ENCODE data around the gene MPZL1. TPM values are rescaled to one million over a fixed set of nuclear protein-coding genes. Genes with fewer than 3 reads are reported as not detected.
A peak's percentile ranks its signal among the peaks of the same experiment; 100 is the strongest.
"Not testable (repeated sequence)": the region's sequence is repeated elsewhere in the genome, so short reads cannot be mapped to it uniquely, and the experiment has no call there.

Gene MPZL1
- total RNA-seq, 4 donors from 2014 or later, result 9.2 to 15.7 (median 11.7) TPM

DNA sequence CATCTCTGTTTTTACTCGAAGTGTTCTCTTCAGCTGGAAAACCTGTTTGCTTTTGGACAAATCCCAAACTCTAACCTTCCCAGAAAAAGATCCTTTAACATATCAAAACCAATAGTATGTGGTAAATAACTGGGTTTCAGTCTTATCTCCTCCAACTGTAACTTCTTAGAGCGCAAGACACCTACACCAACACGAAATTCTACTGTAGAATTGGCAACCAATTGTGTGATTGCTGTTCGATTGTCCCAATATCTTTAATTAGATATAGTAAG, 5.8 kb upstream of the MPZL1 start:
- Histone ChIP-seq H3K4me1 (peaks cover 4 to 5% of the 10 kb centered on the region in 2 donors), H3K9me3 (no peaks in the 10 kb centered on the region), H3K27me3 (no peaks in the 10 kb centered on the region), H3K4me3 (peak overlapping the region; percentile 54 to 82 (median 72)), H3K27ac (peak overlapping the region; percentile 88 to 97 (median 93)), H3K36me3 (no peaks in the 10 kb centered on the region)
- ATAC-seq, result no peak
- no peak for DNase-seq
- TF ChIP-seq POLR2A (IDR thresholded peaks at IDR 0.05), result no peak
- TF ChIP-seq, protein P1, sequence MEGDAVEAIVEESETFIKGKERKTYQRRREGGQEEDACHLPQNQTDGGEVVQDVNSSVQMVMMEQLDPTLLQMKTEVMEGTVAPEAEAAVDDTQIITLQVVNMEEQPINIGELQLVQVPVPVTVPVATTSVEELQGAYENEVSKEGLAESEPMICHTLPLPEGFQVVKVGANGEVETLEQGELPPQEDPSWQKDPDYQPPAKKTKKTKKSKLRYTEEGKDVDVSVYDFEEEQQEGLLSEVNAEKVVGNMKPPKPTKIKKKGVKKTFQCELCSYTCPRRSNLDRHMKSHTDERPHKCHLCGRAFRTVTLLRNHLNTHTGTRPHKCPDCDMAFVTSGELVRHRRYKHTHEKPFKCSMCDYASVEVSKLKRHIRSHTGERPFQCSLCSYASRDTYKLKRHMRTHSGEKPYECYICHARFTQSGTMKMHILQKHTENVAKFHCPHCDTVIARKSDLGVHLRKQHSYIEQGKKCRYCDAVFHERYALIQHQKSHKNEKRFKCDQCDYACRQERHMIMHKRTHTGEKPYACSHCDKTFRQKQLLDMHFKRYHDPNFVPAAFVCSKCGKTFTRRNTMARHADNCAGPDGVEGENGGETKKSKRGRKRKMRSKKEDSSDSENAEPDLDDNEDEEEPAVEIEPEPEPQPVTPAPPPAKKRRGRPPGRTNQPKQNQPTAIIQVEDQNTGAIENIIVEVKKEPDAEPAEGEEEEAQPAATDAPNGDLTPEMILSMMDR (IDR thresholded peaks at IDR 0.05 in 4 of 5, conservative IDR thresholded peaks at IDR 0.05 in 1 of 5), result no peak
- in situ Hi-C loops (cut with MboI; ENCODE audit: low sequenced_read_pairs in 4 of 4), result loop anchor here in 1 of 4 donors (5.0 to 25.0 kb wide), 3 partner anchors 81 to 479 kb away; partner anchors contain the start of genes DCAF6 and MPC2
- intact Hi-C loops (cut with DNase I; ENCODE audit: low total_unique reads), result loop anchor here (2.0 to 5.0 kb wide), 4 partner anchors 19 to 221 kb away; partner anchors contain the start of genes DCAF6 and MPC2

DNA sequence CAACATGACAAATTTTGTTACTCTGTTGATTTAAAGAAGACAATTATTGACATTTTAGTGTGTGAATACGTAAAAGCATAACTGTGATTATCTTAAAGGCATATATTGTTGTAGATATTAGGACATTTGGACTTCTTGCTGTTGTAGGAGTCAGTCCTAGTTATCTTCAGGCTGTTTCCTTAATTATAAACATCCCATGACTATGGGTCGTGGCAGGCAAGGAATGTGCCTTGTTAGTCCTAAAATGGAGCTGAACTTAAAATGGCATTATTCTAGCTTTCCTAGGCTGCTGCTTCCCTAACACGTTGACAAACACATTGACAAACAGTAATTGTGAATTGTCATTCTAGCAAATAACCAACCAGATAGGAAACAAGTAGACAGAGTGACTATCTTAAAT, 4.4 kb upstream of the MPZL1 start:
- H3K27ac ChIP-seq, result peak overlapping the region in 3 of 4 donors; percentile 44 to 97 (median 95)
- H3K4me3 ChIP-seq, result no peak overlapping the region
- H3K36me3 ChIP-seq, result no peaks in the 10 kb centered on the region
- in situ Hi-C loops (cut with MboI; ENCODE audit: low sequenced_read_pairs in 4 of 4) (loop anchor here in 1 of 4 donors (5.0 to 25.0 kb wide), 3 partner anchors 80 to 480 kb away; partner anchors contain the start of genes DCAF6 and MPC2), intact Hi-C loops (cut with DNase I; ENCODE audit: low total_unique reads) (loop anchor here (5.0 kb wide), 1 partner anchor 105 kb away; no protein-coding TSS in a partner anchor)
- H3K4me1 ChIP-seq, result peaks cover 4 to 10% of the 10 kb centered on the region in 2 donors
- DNase-seq, result no peak
- H3K9me3 ChIP-seq, result no peaks in the 10 kb centered on the region
- ATAC-seq, result no peak
- TF ChIP-seq POLR2A (IDR thresholded peaks at IDR 0.05), result no peak
- TF ChIP-seq, protein P1 (IDR thresholded peaks at IDR 0.05 in 4 of 5, conservative IDR thresholded peaks at IDR 0.05 in 1 of 5), result no peak
- no peaks in the 10 kb centered on the region for H3K27me3 ChIP-seq

DNA sequence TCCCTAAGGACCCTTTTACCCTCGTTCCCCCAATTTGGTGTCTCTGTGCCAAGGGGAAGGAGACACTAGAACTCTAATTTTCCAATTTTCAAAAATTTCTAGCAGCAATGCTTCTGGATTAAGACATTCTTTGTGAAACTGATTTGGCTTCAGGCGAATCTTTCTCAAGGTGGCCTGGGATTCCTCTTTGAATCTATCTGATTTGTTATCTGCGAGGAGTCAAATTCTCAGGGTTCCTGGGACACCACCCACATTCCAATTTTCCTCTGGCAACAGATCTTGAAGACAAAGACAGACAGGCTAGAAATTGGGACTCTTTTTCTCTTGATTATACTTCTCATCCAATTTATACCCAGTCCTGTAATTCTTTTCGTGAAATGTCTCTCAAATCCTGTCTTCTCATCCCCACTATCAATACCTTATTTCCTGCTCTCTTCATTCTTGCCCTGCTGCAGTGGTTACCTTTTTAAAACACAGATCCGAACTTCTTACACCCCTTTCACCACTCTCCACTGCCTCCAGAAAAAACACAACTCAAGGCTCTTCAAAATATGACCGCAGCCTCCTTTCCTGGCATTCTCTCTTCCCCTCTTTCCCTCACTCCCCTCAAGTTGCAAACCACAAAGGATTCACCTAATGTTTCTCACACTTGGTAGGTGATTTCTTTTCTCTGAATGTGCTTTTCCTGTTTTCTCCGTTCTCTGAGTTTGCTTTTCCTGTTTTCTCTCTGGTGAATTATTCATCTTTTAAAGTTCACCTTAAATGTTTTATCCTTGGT, 2.7 kb upstream of the MPZL1 start:
- no peak for ATAC-seq
- Histone ChIP-seq H3K4me3 (no peak overlapping the region), H3K27me3 (no peaks in the 10 kb centered on the region), H3K9me3 (no peaks in the 10 kb centered on the region), H3K4me1 (peaks cover 16 to 26% of the 10 kb centered on the region in 2 donors), H3K36me3 (no peaks in the 10 kb centered on the region), H3K27ac (no peak overlapping the region)
- intact Hi-C loops (cut with DNase I; ENCODE audit: low total_unique reads) (loop anchor here (5.0 kb wide), 1 partner anchor 103 kb away; no protein-coding TSS in a partner anchor), in situ Hi-C loops (cut with MboI; ENCODE audit: low sequenced_read_pairs in 4 of 4) (loop anchor here in 1 of 4 donors (5.0 to 25.0 kb wide), 3 partner anchors 78 to 482 kb away; partner anchors contain the start of genes DCAF6 and MPC2)
- no peak for TF ChIP-seq POLR2A (IDR thresholded peaks at IDR 0.05)
- TF ChIP-seq, protein P1 (IDR thresholded peaks at IDR 0.05 in 4 of 5, conservative IDR thresholded peaks at IDR 0.05 in 1 of 5), result no peak
- DNase-seq, result no peak

DNA sequence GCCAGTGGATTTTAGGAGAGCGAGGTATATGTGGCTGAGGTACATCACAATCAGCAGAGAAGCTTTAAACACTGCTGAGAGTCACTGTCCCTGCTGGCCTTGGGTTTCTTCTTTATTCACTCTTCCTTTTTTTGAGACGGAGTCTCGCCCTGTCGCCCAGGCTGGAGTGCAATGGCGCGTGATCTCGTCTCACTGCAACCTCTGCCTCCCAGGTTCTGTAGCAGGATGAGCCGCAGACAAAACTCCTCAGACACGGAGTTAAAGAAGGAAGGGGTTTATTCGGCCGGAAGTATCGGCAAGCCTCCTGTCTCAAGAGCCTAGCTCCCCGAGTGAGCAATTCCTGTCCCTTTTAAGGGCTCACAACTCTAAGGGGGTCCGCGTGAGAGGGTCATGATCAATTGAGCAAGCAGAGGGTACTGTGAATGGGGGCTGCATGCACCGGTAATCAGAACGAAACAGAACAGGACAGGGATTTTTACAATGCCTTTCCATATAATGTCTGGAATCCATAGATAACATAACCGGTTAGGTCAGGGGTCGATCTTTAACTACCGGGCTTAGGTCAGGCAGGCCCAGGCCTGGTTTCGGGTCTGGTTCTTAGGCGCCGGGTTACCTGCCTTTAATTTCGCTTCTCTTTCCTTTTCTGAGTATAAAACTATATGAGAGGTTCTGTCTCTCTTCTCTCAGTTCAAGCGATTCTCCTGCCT, 1.9 kb upstream of the MPZL1 start:
- H3K4me3 ChIP-seq, H3K9me3 ChIP-seq, ATAC-seq, H3K27me3 ChIP-seq, H3K27ac ChIP-seq, H3K36me3 ChIP-seq, DNase-seq: not testable (repeated sequence)
- in situ Hi-C loops (cut with MboI; ENCODE audit: low sequenced_read_pairs in 4 of 4) (loop anchor here in 3 of 4 donors (5.0 to 25.0 kb wide), 5 partner anchors 77 to 483 kb away; partner anchors contain the start of genes DCAF6 (in 1 of the 3) and MPC2 (in 1 of the 3)), intact Hi-C loops (cut with DNase I; ENCODE audit: low total_unique reads) (loop anchor here (5.0 kb wide), 3 partner anchors 102 to 1767 kb away; partner anchors contain the start of gene SLC19A2)
- H3K4me1 ChIP-seq, result peaks cover 16 to 29% of the 10 kb centered on the region in 2 donors

Data from gastrocnemius medialis (tissue), 4 donors.